Measurements from ENCODE around the gene CCDC157.

- TF ChIP-seq POLR2A (IDR thresholded peaks at IDR 0.05; ENCODE audit: low read depth, low read length) = no peak
- no peak for TF ChIP-seq TAF1 (IDR thresholded peaks at IDR 0.05; ENCODE audit: borderline replicate concordance, low read depth, low read length)
- no peak for TF ChIP-seq POLR2AphosphoS5 (IDR thresholded peaks at IDR 0.05; ENCODE audit: low read depth, low read length)
Measured at GRCh38 chr22:30371981-30372380, 15.2 kb downstream of the CCDC157 start.
